Immature natural killer cell (primary cell): Measurements from ENCODE around the gene CAPRIN2. TPM values are rescaled to one million over a fixed set of nuclear protein-coding genes. Genes with fewer than 3 reads are reported as not detected.

ENCODE experiments used
- DNase-seq, 3 donors: peaks; one replicate each; pipeline ENCODE4 v3.0.0; 2022; ENCODE audit warnings: mixed read lengths in 1 of 3
- H3K27ac Mint-ChIP-seq, 6 donors: one replicate each; pipeline ENCODE4 v1.8.0; 2020; ENCODE audit warnings: mixed read lengths in 6 of 6, mild to moderate bottlenecking in 5 of 6, inconsistent platforms in 4 of 6, moderate library complexity in 3 of 6
- H3K27me3 Mint-ChIP-seq, 3 donors: one replicate each; pipeline ENCODE4 v1.8.0; 2020 to 2021; ENCODE audit warnings: low read depth in 3 of 3, mild to moderate bottlenecking in 3 of 3, mixed read lengths in 3 of 3, moderate library complexity in 3 of 3, inconsistent platforms in 1 of 3
- H3K36me3 Mint-ChIP-seq, 3 donors: one replicate each; pipeline ENCODE4 v1.8.0; 2020; ENCODE audit warnings: mixed read lengths in 3 of 3, inconsistent platforms in 2 of 3, mild to moderate bottlenecking in 2 of 3
- H3K4me1 Mint-ChIP-seq, 2 donors: one replicate each; pipeline ENCODE4 v1.8.0; 2020; ENCODE audit warnings: inconsistent platforms in 2 of 2, mild to moderate bottlenecking in 2 of 2, mixed read lengths in 2 of 2, moderate library complexity in 1 of 2
- H3K4me3 Mint-ChIP-seq, 5 donors: one replicate each; pipeline ENCODE4 v1.8.0; 2020; ENCODE audit warnings: mild to moderate bottlenecking in 5 of 5, mixed read lengths in 5 of 5, inconsistent platforms in 3 of 5, moderate library complexity in 3 of 5
- H3K9me3 Mint-ChIP-seq, 6 donors: one replicate each; pipeline ENCODE4 v1.8.0; 2020; ENCODE audit warnings: mild to moderate bottlenecking in 6 of 6, mixed read lengths in 6 of 6, inconsistent platforms in 4 of 6, moderate library complexity in 3 of 6
- polyA plus RNA-seq, 3 donors: library from polyadenylated mRNA; unstranded; fragments of 300-500 nt; fragmentation: Illumina TruSeq; gene quantifications; one replicate each; pipeline ENCODE4 v1.2.3, GENCODE V29; 2021

The CAPRIN2 gene
- polyA plus RNA-seq, 3 donors from 2014 or later: 3.0 to 8.8 (median 7.2) TPM

- Mint-ChIP-seq H3K36me3 (peaks cover 9 to 26% (median 15%) of the 10 kb centered on the region in 3 donors), H3K9me3 (no peaks in the 10 kb centered on the region), H3K4me1 (no peaks in the 10 kb centered on the region), H3K27me3 (no peaks in the 10 kb centered on the region), H3K27ac (no peak overlapping the region), H3K4me3 (no peak overlapping the region)
- no peak for DNase-seq
Measured at GRCh38 chr12:30706476-30706875, 48.3 kb downstream of the CAPRIN2 start.

DNA sequence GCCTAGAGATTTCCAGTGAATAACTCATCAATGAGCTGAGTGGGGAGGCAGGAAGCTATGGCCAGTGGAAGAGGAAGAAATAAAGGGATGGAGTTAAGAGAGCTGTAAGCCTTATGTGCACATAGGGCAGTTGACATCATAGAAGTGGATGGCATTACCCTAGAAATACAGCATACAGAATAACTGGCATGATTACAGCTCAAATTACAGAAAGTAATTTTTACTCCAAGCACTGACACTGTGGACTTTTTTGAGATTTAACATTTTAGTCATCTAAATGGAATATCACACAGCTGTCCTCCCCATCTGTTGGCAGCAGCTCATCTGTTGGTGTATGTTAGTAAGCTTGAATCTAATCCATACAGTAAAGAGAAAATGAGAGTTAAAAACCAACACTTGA, 53.7 kb downstream of the CAPRIN2 start:
- no peak for DNase-seq
- Mint-ChIP-seq H3K9me3 (no peaks in the 10 kb centered on the region), H3K36me3 (no peaks in the 10 kb centered on the region), H3K4me3 (no peak overlapping the region), H3K27me3 (peaks cover 0 to 7% (median 0%) of the 10 kb centered on the region in 3 donors), H3K4me1 (peaks cover 5% of the 10 kb centered on the region in 2 donors), H3K27ac (no peak overlapping the region)

- Mint-ChIP-seq H3K27ac (no peak overlapping the region), H3K9me3 (no peaks in the 10 kb centered on the region), H3K4me3 (no peak overlapping the region), H3K27me3 (peaks cover 0 to 11% (median 2%) of the 10 kb centered on the region in 3 donors), H3K4me1 (peaks cover 9% of the 10 kb centered on the region in 2 donors), H3K36me3 (no peaks in the 10 kb centered on the region)
- DNase-seq: no peak
Measured at GRCh38 chr12:30700216-30700900, 54.4 kb downstream of the CAPRIN2 start.

DNA sequence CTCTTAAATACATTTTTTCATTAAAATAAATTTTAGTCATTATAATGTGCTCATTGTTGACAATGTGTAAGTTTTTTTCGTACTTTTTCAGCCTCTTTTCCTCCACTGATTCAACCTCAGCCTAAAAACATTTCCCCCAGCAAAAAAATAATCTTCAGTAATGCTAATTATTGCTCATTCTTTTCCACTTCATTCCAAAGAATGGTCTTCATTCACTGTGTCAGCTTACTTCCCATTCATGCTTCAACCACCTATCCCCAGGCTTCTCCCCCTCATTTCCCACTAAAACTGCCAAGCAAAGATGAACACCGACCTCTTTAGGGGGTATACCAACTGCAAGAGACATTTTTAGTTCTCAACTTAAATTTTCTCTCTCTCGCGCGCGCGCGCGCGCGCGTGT, 56.4 kb downstream of the CAPRIN2 start:
- H3K27me3 Mint-ChIP-seq: peaks cover 2 to 11% (median 3%) of the 10 kb centered on the region in 3 donors
- H3K9me3 Mint-ChIP-seq: no peaks in the 10 kb centered on the region
- H3K27ac Mint-ChIP-seq: peak overlapping the region in 2 of 6 donors; percentile 0 to 6
- no peak for DNase-seq
- peak overlapping the region in 1 of 5 donors; percentile 30 for H3K4me3 Mint-ChIP-seq
- peaks cover 26 to 27% of the 10 kb centered on the region in 2 donors for H3K4me1 Mint-ChIP-seq
- H3K36me3 Mint-ChIP-seq: no peaks in the 10 kb centered on the region

- Mint-ChIP-seq H3K36me3 (no peaks in the 10 kb centered on the region), H3K4me3 (peak overlapping the region in 3 of 5 donors; percentile 19 to 34 (median 22)), H3K27ac (no peak overlapping the region), H3K9me3 (no peaks in the 10 kb centered on the region), H3K4me1 (peaks cover 34 to 41% of the 10 kb centered on the region in 2 donors), H3K27me3 (peaks cover 2 to 11% (median 3%) of the 10 kb centered on the region in 3 donors)
- no peak for DNase-seq
Measured at GRCh38 chr12:30696943-30697342, 57.8 kb downstream of the CAPRIN2 start.

DNA sequence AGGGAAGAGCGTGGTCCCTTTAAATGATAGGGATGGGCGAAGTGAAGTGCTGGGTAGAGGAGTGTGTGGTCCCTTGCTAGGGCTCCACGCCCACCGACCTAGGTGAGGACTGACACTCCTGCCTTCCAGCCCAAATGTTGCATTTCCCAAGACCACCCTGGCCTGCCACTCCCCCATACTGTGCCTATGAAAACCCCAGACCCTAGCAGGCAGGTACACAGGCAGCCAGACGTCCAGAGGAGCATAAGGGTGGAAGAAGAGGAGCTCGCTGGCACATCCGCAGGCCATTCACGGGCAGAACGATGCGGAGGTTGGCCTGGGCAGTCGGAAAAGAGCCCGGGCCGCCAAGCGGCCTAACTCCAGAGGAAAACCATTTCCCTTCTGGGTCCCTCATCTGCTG, 58.3 kb downstream of the CAPRIN2 start:
- Mint-ChIP-seq H3K9me3 (no peaks in the 10 kb centered on the region), H3K27ac (peak overlapping the region in 3 of 6 donors; percentile 91 to 97 (median 96)), H3K4me1 (peaks cover 37 to 46% of the 10 kb centered on the region in 2 donors), H3K27me3 (peaks cover 2 to 11% (median 3%) of the 10 kb centered on the region in 3 donors), H3K4me3 (peak overlapping the region; percentile 94 to 99 (median 96)), H3K36me3 (no peaks in the 10 kb centered on the region)
- DNase-seq: no peak

DNA sequence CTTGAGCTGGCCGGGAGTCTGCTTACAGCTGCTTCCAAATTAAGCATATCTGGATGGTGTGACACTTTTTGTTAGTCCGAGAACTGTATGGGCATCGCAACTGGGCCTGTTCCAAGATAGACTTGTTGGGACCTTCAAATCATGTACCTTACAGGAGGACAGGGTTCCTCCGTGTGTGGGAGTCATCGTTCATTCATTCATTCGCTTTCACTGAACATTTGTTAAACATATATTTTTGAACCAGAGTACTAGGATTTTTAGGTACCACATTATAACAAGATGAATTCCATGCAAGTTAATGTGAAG, 58.7 kb downstream of the CAPRIN2 start:
- Mint-ChIP-seq H3K4me3 (peak overlapping the region; percentile 94 to 99 (median 96)), H3K9me3 (no peaks in the 10 kb centered on the region), H3K27ac (peak overlapping the region; percentile 88 to 97 (median 93)), H3K36me3 (no peaks in the 10 kb centered on the region), H3K27me3 (peaks cover 2 to 11% (median 3%) of the 10 kb centered on the region in 3 donors), H3K4me1 (peaks cover 40 to 50% of the 10 kb centered on the region in 2 donors)
- no peak for DNase-seq

GRCh38 chr12:30695199-30696102, 59.3 kb downstream of the CAPRIN2 start, which contains the start of gene IPO8:
TSS of gene IPO8 (minus strand) at chr12:30695869. CDS start at chr12:30695647, 222 bp downstream.
- H3K27ac Mint-ChIP-seq: peak within 1 kb of the TSS; percentile 88 to 97 (median 93)
- H3K27me3 Mint-ChIP-seq: peaks cover 2 to 11% (median 3%) of the 10 kb centered on the region in 3 donors
- peak within 1 kb of the TSS; percentile 94 to 99 (median 96) for H3K4me3 Mint-ChIP-seq
- no peaks in the 10 kb centered on the region for H3K36me3 Mint-ChIP-seq
- no peaks in the 10 kb centered on the region for H3K9me3 Mint-ChIP-seq
- peak; percentile 84 to 85 (median 85) for DNase-seq
- H3K4me1 Mint-ChIP-seq: peaks cover 40 to 55% of the 10 kb centered on the region in 2 donors

- H3K4me1 Mint-ChIP-seq: peaks cover 40 to 62% of the 10 kb centered on the region in 2 donors
- no peak for DNase-seq
- H3K36me3 Mint-ChIP-seq: no peaks in the 10 kb centered on the region
- peaks cover 2 to 9% (median 3%) of the 10 kb centered on the region in 3 donors for H3K27me3 Mint-ChIP-seq
- peak overlapping the region; percentile 94 to 99 (median 96) for H3K4me3 Mint-ChIP-seq
- no peaks in the 10 kb centered on the region for H3K9me3 Mint-ChIP-seq
- peak overlapping the region; percentile 80 to 94 (median 89) for H3K27ac Mint-ChIP-seq
Measured at GRCh38 chr12:30694412-30695198, 60.1 kb downstream of the CAPRIN2 start.

- Mint-ChIP-seq H3K4me1 (peaks cover 40 to 69% of the 10 kb centered on the region in 2 donors), H3K27me3 (peaks cover 2 to 7% (median 3%) of the 10 kb centered on the region in 3 donors), H3K4me3 (no peak overlapping the region), H3K9me3 (no peaks in the 10 kb centered on the region), H3K36me3 (no peaks in the 10 kb centered on the region), H3K27ac (no peak overlapping the region)
- DNase-seq: no peak
Measured at GRCh38 chr12:30692470-30692869, 62.3 kb downstream of the CAPRIN2 start.

DNA sequence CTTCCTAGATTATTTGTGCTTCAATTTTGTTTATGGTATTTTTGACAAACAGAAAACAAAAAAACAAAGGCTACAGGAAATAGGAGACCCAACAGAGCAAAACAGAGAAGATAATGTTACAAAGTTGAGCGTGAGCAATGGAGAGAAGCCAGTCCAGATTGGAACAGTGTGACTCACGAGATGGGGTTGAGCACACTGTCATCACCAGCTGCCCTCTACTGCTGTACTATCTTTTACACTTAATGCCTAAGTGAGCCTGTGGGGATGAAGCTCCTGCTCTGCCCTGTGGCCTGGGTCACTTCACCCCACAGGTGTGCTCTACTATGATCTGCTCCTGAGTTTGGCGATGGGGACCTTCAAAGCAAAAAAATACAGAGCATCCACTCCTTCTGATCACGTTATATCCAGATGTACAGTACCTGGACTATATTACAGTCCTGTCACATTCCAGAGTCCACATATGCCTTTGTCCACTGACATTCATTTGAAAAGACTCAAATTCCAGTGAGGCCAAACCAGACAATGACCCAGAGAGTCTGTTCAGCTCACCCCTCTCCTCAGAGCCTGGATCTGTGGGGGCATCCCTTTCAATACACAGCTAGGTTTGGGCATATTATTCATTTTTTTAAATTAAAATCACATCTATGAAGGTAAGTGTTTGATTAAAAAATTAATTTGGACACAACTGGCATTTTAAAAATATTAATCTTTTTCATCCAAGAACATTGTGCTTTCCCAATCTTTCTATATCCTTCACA, 63.5 kb downstream of the CAPRIN2 start:
- H3K9me3 Mint-ChIP-seq: no peaks in the 10 kb centered on the region
- H3K27me3 Mint-ChIP-seq: peaks cover 2 to 7% (median 3%) of the 10 kb centered on the region in 3 donors
- no peak for DNase-seq
- H3K4me3 Mint-ChIP-seq: no peak overlapping the region
- H3K27ac Mint-ChIP-seq: no peak overlapping the region
- no peaks in the 10 kb centered on the region for H3K36me3 Mint-ChIP-seq
- peaks cover 37 to 71% of the 10 kb centered on the region in 2 donors for H3K4me1 Mint-ChIP-seq

DNA sequence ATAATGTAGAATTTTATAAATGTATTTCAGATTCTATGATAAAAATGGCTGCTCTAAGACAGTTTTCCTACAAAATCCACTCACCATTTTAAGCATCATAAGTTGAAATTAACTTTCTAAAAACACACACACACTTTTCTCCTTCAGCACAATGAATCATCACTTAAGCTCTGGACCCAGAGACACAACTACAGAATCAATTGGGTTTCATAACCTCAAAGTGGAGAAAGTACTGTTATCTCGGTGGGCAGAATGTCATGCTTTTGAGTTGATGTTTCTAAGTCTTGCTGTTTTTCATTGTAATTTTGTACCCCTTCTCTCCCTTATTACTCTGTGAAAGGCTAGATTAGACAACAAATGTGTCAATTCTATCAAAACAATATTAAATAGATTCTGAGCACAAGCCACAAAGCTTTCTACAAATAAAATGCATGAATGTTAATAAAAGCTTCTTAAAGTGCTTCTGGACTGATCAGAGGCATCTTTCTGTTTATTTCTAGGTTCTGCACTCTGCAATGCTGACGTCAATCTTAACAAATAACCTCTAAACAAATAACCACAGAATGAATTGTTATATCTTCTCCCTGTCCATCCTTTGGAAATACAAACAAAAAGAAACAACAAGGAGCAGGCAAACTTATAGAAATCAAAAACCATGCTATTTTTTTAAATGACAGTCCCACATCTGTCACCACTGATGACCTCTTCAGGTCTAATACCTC, 67.3 kb downstream of the CAPRIN2 start:
- Mint-ChIP-seq H3K9me3 (no peaks in the 10 kb centered on the region), H3K36me3 (peaks cover 2 to 9% (median 6%) of the 10 kb centered on the region in 3 donors), H3K4me1 (peaks cover 5 to 37% of the 10 kb centered on the region in 2 donors), H3K27me3 (no peaks in the 10 kb centered on the region), H3K4me3 (no peak overlapping the region), H3K27ac (no peak overlapping the region)
- no peak for DNase-seq
